PC-3 (cell line): ENCODE measurements around the gene MAGI2. TPM values are rescaled to one million over a fixed set of nuclear protein-coding genes. Genes with fewer than 3 reads are reported as not detected.

Source experiments
- ATAC-seq: fragments of 200-7000 bp; cut with Tn5 transposase; 2 replicates; pipeline ENCODE4 v1.9.1; 2020; ENCODE audit warnings: mild to moderate bottlenecking, moderate library complexity
- BruUV-seq: library from RNA; stranded (reverse); fragments of 400-500 nt; replicated peaks from 2 replicates; lab custom pipeline; 2021; lab: Mats Ljungman, UMichigan
- CTCF ChIA-PET: fragments of 300-600 bp; sonication (Branson Sonifier 250); formaldehyde crosslinking; loops from one replicate; lab custom pipeline; 2022; ENCODE audit warnings: antibody characterized with exemption; lab: Charles Lee
- POLR2A ChIA-PET: fragments of 300-600 bp; sonication (Branson Sonifier 250); formaldehyde crosslinking; loops from one replicate; lab custom pipeline; 2022; ENCODE audit warnings: antibody characterized with exemption; ENCODE audit not compliant: unreplicated experiment; lab: Charles Lee
- DNase-seq: peaks from one replicate; pipeline ENCODE4 v3.0.0-alpha.2; 2015
- H2AFZ ChIP-seq: fragments of 300-600 bp; sonication (generic); 2 replicates; pipeline ENCODE4 v1.6.0; 2016; ENCODE audit warnings: antibody characterized with exemption, low read length
- H3F3A ChIP-seq: fragments of 300-600 bp; sonication (generic); one replicate; pipeline ENCODE4 v1.6.0; 2017; ENCODE audit warnings: antibody characterized with exemption, low read length, control low read depth, mild to moderate bottlenecking; ENCODE audit not compliant: unreplicated experiment
- H3K27ac ChIP-seq: fragments of 300-600 bp; sonication (generic); 2 replicates; pipeline ENCODE4 v1.5.1; 2016; ENCODE audit warnings: mild to moderate bottlenecking, low read length
- H3K27me3 ChIP-seq: fragments of 300-600 bp; sonication (generic); 2 replicates; pipeline ENCODE4 v1.6.1; 2016; ENCODE audit warnings: low read length, mixed read lengths
- H3K36me3 ChIP-seq: fragments of 300-600 bp; sonication (generic); 2 replicates; pipeline ENCODE4 v1.6.1; 2016; ENCODE audit warnings: low read depth, mixed run types, low read length, mixed read lengths
- H3K4me1 ChIP-seq: fragments of 300-600 bp; sonication (generic); 2 replicates; pipeline ENCODE4 v1.5.1; 2016; ENCODE audit warnings: low read length; ENCODE audit not compliant: insufficient read depth
- H3K4me2 ChIP-seq: fragments of 300-600 bp; sonication (generic); 2 replicates; pipeline ENCODE4 v1.6.0; 2016; ENCODE audit warnings: low read length
- H3K4me3 ChIP-seq: fragments of 300-600 bp; sonication (generic); 2 replicates; pipeline ENCODE4 v1.5.1; 2016; ENCODE audit warnings: mild to moderate bottlenecking, low read length, mixed read lengths
- H3K79me2 ChIP-seq: fragments of 300-600 bp; sonication (generic); 2 replicates; pipeline ENCODE4 v1.6.1; 2017; ENCODE audit warnings: low read length, mixed read lengths
- H3K9ac ChIP-seq: fragments of 300-600 bp; sonication (generic); 2 replicates; pipeline ENCODE4 v1.6.0; 2016; ENCODE audit warnings: mild to moderate bottlenecking, low read length
- H3K9me2 ChIP-seq: fragments of 300-600 bp; sonication (generic); replicated peaks from 2 replicates; pipeline ENCODE4 v1.6.1; 2016; ENCODE audit warnings: mixed run types, low read length, mixed read lengths
- H3K9me3 ChIP-seq: fragments of 300-600 bp; sonication (generic); 2 replicates; pipeline ENCODE4 v1.6.1; 2016; ENCODE audit warnings: low read length, mixed read lengths
- H4K20me1 ChIP-seq: fragments of 300-600 bp; sonication (generic); 2 replicates; pipeline ENCODE4 v1.6.1; 2016; ENCODE audit warnings: low read length, mixed read lengths
- CTCF ChIP-seq: fragments of 300-600 bp; sonication (generic); conservative IDR thresholded peaks from 2 replicates; pipeline ENCODE4 v1.5.1; 2017; ENCODE audit warnings: antibody characterized with exemption, low read depth, mild to moderate bottlenecking, low read length
- EZH2 ChIP-seq: fragments of 300-600 bp; sonication (generic); IDR thresholded peaks from one replicate; pipeline ENCODE4 v1.6.1; 2017; ENCODE audit warnings: antibody characterized with exemption, mild to moderate bottlenecking, low read length; ENCODE audit not compliant: unreplicated experiment
- EZH2phosphoT487 ChIP-seq: fragments of 300-600 bp; sonication (generic); IDR thresholded peaks from 2 replicates; pipeline ENCODE4 v1.6.1; 2018; ENCODE audit warnings: mild to moderate bottlenecking, antibody characterized with exemption, low read length, borderline replicate concordance
- intact Hi-C: fragments of 100-400 bp; cut with micrococcal nuclease; formaldehyde crosslinking; loops from 2 replicates; pipeline ENCODE4 v1.9.0; 2023
- total RNA-seq: library from RNA; depleted of rRNA; stranded (reverse); fragments of >200 nt; gene quantifications from 2 replicates; pipeline ENCODE4 v1.2.3, GENCODE V29; 2014

Gene MAGI2
- total RNA-seq, 1 experiment from 2014 or later: not detected

- H3K27me3 ChIP-seq: no peaks in the 10 kb centered on the region
- no TSS peak for BruUV-seq
- H3K4me3 ChIP-seq: no peak overlapping the region
- POLR2A ChIA-PET: no interaction called here
- H3K4me1 ChIP-seq: no peaks in the 10 kb centered on the region
- no peaks in the 10 kb centered on the region for H3K79me2 ChIP-seq
- no peaks in the 10 kb centered on the region for H3F3A ChIP-seq
- H3K27ac ChIP-seq: no peak overlapping the region
- no peaks in the 10 kb centered on the region for H3K9me2 ChIP-seq
- H2AFZ ChIP-seq: no peak overlapping the region
- TF ChIP-seq EZH2phosphoT487 (no peak), EZH2 (no peak), CTCF (no peak)
- CTCF ChIA-PET: no interaction called here
- ATAC-seq (no peak), DNase-seq (no peak)
- no peaks in the 10 kb centered on the region for H3K36me3 ChIP-seq
- H3K9ac ChIP-seq: no peak overlapping the region
- intact Hi-C loops: no loop called here
- H3K4me2 ChIP-seq: no peak overlapping the region
- no peaks in the 10 kb centered on the region for H4K20me1 ChIP-seq
- H3K9me3 ChIP-seq: no peaks in the 10 kb centered on the region
These were observed 548.5 kb downstream of the MAGI2 start for GRCh38 chr7:78904983-78905382.

DNA sequence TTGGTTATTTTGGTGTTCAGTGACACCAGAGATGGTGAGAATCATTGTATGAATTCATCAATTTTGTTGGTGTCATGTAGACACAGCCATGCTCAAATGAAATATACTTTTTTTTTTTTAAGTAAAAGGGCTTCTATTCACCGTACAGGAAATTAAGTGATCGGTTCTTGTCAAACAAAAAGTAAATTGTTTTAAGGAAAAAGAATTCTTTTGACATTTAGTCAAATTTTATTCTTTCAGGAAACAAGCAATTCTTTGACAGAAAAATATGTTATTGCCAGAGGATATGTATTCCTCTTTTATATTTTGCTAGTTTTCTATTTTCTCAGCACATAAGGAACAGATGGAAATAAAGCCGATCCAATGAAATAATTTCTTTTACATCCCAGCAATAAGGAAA lies 551.9 kb downstream of the MAGI2 start:
- no peaks in the 10 kb centered on the region for H3K9me3 ChIP-seq
- no peaks in the 10 kb centered on the region for H3K4me1 ChIP-seq
- no peaks in the 10 kb centered on the region for H3K27me3 ChIP-seq
- H4K20me1 ChIP-seq: no peaks in the 10 kb centered on the region
- H3K36me3 ChIP-seq: no peaks in the 10 kb centered on the region
- H3K4me2 ChIP-seq: no peak overlapping the region
- no peaks in the 10 kb centered on the region for H3K79me2 ChIP-seq
- intact Hi-C loops: no loop called here
- TF ChIP-seq EZH2 (no peak), CTCF (no peak), EZH2phosphoT487 (no peak)
- DNase-seq (no peak), ATAC-seq (no peak)
- no peaks in the 10 kb centered on the region for H3K9me2 ChIP-seq
- POLR2A ChIA-PET: no interaction called here
- H3F3A ChIP-seq: no peaks in the 10 kb centered on the region
- CTCF ChIA-PET: no interaction called here
- H2AFZ ChIP-seq: no peak overlapping the region
- BruUV-seq: no TSS peak
- no peak overlapping the region for H3K9ac ChIP-seq
- H3K4me3 ChIP-seq: no peak overlapping the region
- no peak overlapping the region for H3K27ac ChIP-seq

DNA sequence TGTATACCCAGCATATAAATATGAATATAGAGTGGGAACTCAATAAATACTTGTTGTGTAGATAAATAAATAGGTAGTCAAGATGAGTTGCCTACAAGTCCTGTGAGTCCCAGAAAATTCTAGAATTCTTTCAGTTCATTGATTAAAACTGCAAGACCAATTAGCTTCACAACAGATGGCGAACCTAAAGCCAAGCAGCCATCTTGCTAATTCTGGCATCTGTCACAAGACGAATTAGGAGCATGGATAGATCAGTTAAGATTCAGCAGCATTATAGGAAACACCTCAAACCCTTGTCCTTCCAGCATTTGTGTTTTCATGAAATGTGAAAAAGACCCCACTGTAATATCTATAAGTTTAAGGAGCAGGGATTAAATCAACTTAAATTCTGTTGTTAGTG lies 552.7 kb downstream of the MAGI2 start:
- H3K27me3 ChIP-seq: no peaks in the 10 kb centered on the region
- no peak for TF ChIP-seq CTCF
- no peak for TF ChIP-seq EZH2phosphoT487
- TF ChIP-seq EZH2: no peak
- no peaks in the 10 kb centered on the region for H3K9me2 ChIP-seq
- H3K36me3 ChIP-seq: no peaks in the 10 kb centered on the region
- H3K9ac ChIP-seq: no peak overlapping the region
- no peaks in the 10 kb centered on the region for H3K9me3 ChIP-seq
- no peak for ATAC-seq
- H3K4me1 ChIP-seq: no peaks in the 10 kb centered on the region
- H3K27ac ChIP-seq: no peak overlapping the region
- BruUV-seq: no TSS peak
- H3K4me2 ChIP-seq: no peak overlapping the region
- no peak overlapping the region for H2AFZ ChIP-seq
- DNase-seq: no peak
- no peaks in the 10 kb centered on the region for H4K20me1 ChIP-seq
- no peak overlapping the region for H3K4me3 ChIP-seq
- H3K79me2 ChIP-seq: no peaks in the 10 kb centered on the region
- CTCF ChIA-PET: no interaction called here
- intact Hi-C loops: no loop called here
- H3F3A ChIP-seq: no peaks in the 10 kb centered on the region
- POLR2A ChIA-PET: interaction anchor here (0.6 kb wide), 1 partner anchor 173 kb away, joined by 3 read pairs; no protein-coding TSS in a partner anchor
